Stomach (tissue), 4 donors: Measurements from ENCODE around the gene PLCL2.

Experiments used
- EP300 ChIP-seq: sonication (generic); formaldehyde crosslinking; IDR thresholded peaks from one replicate; pipeline ENCODE4 v1.6.1; 2017; ENCODE audit warnings: antibody characterized with exemption
- POLR2A ChIP-seq, 4 donors: fragments of 450-650 bp; IDR thresholded peaks; one replicate each; pipeline ENCODE4 v1.6.1; 2016; ENCODE audit warnings: antibody characterized with exemption in 4 of 4, control low read depth in 2 of 4, mild to moderate bottlenecking in 1 of 4, moderate library complexity in 1 of 4

- no peak for TF ChIP-seq POLR2A (IDR thresholded peaks at IDR 0.05)
- TF ChIP-seq EP300 = no peak
Measured at GRCh38 chr3:17055374-17056276, 170.9 kb downstream of the PLCL2 start.
